CD4-positive, alpha-beta T cell treated with Interleukin-21 for 1 hour (primary cell): ENCODE data around the gene GABRR1.

Experiments
- DNase-seq: peaks from one replicate; pipeline ENCODE4 v3.0.0-alpha.2; 2020

The GABRR1 gene

DNA sequence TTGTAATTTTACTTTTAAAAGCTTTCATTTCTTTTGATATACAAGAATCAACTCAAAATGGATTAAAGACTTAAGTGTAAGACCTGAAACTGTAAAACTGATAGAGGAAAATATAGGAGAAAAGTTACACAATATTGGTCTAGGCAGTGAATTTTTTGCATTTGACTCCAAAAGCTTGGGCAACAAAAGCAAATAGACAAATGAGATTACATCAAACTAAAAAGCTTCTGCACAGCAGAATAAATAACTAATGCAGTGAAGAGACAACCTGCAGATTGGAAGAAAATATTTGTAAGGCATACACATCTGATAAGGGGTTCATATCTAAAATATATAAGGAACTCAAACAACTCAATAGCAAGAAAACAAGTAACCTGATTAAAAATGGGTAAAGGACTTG lies 3.0 kb downstream of the GABRR1 start:
- DNase-seq = no peak

- DNase-seq = no peak
Measured at GRCh38 chr6:89212472-89212871, 4.7 kb downstream of the GABRR1 start.

DNA sequence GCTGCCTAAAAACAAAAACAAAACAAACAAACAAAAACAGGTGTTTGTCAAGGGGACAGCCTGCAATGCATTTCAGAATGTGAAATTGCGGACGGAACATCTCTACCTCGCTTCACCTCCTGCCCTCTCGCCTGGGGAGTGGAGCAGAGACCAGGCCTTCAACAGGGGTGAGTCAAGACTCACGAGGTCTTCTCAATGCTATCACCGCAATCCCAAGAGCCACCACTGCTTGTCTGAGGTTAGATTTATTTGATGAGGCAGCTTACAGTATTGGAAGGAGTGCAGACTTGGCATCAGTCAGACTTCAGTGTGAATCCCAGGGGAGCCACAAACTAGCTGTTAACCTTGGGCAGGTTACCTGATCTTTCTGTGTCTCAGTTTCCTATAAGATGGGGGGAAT lies 7.7 kb downstream of the GABRR1 start:
- DNase-seq = no peak

GRCh38 chr6:89208551-89208950 lies 8.6 kb downstream of the GABRR1 start:
- no peak for DNase-seq

DNA sequence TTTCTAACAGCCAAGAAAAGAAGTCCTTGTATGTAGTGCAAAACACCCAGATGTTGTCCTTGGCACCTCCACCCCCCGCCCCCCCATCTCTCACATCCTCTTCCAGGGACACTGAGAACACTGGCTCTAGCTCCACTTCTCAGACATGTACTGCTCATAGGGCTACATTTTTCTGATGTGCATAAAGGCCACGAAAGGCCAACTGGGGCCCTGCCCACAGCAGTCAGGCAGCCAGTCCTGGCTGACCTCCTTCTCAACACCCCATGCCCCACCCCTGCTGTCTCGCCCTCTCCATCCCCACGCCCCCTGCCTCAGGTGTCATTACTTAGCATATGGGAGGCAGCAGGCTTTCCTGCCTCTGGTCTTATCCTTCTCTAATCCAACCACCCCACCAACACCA lies 11.3 kb downstream of the GABRR1 start:
- no peak for DNase-seq

GRCh38 chr6:89204096-89204495 lies 13.1 kb downstream of the GABRR1 start:
- no peak for DNase-seq

- DNase-seq = no peak
Measured at GRCh38 chr6:89200706-89201215, 16.4 kb downstream of the GABRR1 start.

DNA sequence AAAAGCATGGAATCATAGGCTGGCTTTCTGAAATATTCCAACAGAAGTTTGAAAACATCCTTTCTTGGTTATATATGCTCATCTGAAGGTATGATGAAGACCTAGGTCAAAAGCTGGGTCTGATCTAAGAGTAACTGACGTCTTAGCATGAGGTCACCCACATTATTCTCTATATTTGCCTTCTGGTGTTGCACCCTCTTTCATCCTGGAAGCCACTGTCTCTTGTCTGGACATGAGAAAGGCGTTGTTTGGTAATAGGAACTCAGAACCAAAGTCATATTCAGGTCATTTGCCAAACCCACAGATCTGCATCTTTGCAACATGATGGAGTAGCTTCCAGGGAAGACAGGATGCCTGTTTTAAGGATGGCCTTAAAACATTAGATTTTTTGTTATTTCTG lies 17.6 kb downstream of the GABRR1 start:
- no peak for DNase-seq

DNA sequence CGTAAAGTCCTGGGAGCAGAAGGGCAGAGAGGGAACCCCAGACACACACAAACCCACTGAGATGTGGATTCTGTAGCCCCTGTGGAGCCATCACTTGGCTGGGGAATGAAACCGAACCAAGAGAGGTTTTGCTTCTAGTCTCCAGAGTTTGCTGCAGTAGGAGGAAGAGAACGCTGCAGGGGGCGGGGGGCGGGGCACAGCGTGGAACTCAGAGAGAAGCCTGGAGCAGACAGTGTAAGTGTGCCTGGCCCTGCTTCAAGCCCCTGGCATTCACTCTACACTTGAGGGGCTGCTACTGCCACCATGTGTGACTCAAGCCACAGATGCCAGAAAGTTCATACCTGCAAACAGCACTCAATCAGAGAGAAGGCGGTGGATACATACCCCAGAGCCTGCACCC lies 18.9 kb downstream of the GABRR1 start:
- DNase-seq = no peak

- no peak for DNase-seq
Measured at GRCh38 chr6:89197141-89197540, 20.0 kb downstream of the GABRR1 start.

- no peak for DNase-seq
Measured at GRCh38 chr6:89194559-89194958, 22.6 kb downstream of the GABRR1 start.

- DNase-seq = no peak
Measured at GRCh38 chr6:89190741-89191140, 26.4 kb downstream of the GABRR1 start.

GRCh38 chr6:89187504-89187903 lies 29.7 kb downstream of the GABRR1 start:
- no peak for DNase-seq

DNA sequence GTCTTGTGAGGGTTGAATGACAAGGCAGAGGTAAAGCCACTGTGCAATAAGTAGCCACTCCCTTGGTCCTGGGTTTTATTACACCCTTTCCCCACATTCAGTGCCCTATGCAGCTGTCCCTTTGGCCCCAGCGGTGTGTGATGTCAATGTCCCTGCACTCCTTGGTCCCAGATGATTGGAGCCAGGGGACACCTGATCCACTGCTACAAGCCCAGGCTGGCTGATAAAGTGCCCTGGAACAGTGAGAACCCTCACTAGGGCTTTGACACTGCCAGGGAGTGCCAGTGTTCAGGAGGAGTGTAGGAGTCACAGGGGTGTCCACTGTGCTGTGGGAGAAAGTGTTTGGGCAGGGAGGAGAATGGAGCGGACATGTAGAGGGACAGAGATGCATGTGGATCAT lies 30.4 kb downstream of the GABRR1 start:
- no peak for DNase-seq

DNA sequence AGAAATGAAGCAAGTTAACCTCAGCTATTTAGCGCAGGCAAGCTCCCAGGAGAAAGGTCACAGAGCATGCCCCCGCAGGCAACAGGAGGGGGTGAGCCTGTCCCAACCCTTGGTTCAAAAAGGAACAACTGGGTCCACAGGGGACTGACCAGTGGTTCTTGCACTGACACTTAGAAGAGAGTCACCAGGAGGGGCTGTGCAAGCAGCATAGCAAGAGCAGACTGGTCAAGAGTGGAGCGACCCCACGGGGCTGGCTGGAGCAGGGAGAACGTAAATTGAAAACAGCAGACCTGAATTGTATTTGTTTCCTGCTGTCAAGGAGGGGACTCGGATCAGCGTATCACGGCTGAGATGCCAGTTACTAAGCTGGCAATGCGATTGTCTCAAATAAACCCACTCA lies 32.8 kb downstream of the GABRR1 start:
- DNase-seq = no peak

DNA sequence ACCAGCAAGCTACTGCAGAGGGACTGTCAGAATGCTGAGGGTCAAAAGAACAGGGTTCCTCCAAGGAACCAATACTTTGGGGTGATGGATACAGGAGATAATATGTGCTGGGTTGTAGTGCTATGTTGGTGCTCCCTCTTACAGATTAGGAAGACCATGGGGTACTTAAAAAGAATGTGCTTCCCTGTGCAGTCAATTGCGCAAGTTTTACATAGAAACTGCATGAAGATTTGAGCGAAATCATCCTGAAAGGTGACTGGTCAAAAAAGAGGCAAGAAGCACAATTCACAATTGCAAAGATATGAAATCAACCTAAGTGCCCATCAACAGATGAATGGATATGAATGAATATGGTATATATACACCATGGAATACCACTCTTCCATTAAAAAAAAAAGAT lies 33.9 kb downstream of the GABRR1 start:
- DNase-seq = no peak

GRCh38 chr6:89180971-89181370 lies 36.2 kb downstream of the GABRR1 start:
- DNase-seq = no peak

DNA sequence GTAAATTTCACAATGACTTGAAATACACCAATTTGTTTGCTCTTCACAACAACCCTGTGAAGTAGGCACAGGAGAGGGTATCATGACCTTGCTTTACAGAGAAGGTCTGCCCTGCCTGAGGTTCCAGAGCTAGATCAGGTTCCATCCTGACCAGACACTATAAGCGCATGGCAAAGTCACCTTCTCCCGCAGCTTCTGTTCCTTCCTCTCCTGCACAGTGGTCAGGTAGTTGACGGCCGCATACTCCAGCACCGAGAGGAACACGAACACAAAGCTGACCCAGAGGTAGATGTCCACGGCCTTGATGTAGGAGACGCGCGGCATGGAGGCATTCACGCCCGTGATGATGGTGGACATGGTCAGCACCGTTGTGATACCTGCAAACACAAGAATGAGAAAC lies 37.0 kb downstream of the GABRR1 start:
- no peak for DNase-seq

DNA sequence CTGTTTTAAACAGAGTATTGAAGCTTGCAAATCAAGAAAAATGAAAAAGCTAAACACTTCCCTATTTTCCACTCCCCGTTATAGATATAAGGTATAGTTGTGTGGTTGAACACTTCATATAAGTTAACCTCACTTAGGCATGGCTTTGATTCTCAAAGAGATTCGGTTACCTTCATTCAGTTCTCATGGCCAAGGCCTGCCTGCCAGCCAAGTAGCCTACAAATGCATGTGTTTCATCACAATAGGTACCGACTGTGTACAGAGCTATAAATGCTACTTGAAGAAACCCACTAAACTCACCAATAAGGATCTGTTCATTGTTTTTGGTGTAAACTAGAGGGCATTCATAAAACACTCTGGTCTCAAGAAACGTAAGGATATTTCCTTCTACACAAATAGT lies 43.5 kb downstream of the GABRR1 start:
- DNase-seq = no peak

- no peak for DNase-seq
Measured at GRCh38 chr6:89172131-89172530, 45.0 kb downstream of the GABRR1 start.

- DNase-seq = no peak
Measured at GRCh38 chr6:89162047-89162371, 55.1 kb downstream of the GABRR1 start.

- no peak for DNase-seq
Measured at GRCh38 chr6:89161326-89162046, 55.7 kb downstream of the GABRR1 start.

GRCh38 chr6:89160331-89161092 lies 56.6 kb downstream of the GABRR1 start:
- no peak for DNase-seq

DNA sequence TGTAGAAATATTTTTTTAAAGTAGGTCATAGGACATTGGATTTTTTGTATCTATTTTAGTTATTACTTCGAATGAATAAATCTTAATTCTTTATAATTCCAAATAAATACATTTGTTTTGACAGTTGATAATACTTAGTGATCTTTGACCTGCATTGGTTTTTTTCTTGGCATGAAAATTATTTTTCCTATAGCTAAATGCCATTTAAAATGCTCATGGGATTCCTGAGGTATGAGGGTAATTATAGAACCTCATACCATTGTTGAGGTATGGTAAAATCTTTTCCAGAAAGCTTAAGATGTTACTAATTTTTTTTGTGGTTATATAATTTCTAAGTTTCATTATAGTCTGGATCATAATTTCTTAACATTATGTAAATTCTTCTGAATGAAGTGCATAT lies 63.0 kb downstream of the GABRR1 start:
- DNase-seq = no peak
